ENCODE results near the gene DPP4. TPM values are rescaled to one million over a fixed set of nuclear protein-coding genes. Genes with fewer than 3 reads are reported as not detected.

Gene DPP4
- total RNA-seq, 4 donors from 2014 or later = 3.2 to 6.4 (median 5.1) TPM

GRCh38 chr2:162067596-162067995, 6.4 kb downstream of the DPP4 start:
- intact Hi-C loops (cut with DNase I; ENCODE audit: low total_unique reads) = no loop called here
- no peak for DNase-seq (ENCODE audit: low spot score in 2 of 2)
- TF ChIP-seq POLR2A (IDR thresholded peaks at IDR 0.05) (no peak), CTCF (IDR thresholded peaks at IDR 0.05) (no peak)
- WGBS, 2 donors = 65 to 85% methylated on average over 1 of the region's 1 CpG
- no peak overlapping the region for H3K4me3 ChIP-seq (ENCODE audit: low read depth, poor library complexity, severe bottlenecking)

- DNase-seq (ENCODE audit: low spot score in 2 of 2) = no peak
- intact Hi-C loops (cut with DNase I; ENCODE audit: low total_unique reads) = no loop called here
- TF ChIP-seq CTCF (IDR thresholded peaks at IDR 0.05) = no peak
- no peak for TF ChIP-seq POLR2A (IDR thresholded peaks at IDR 0.05)
- no peak overlapping the region for H3K4me3 ChIP-seq (ENCODE audit: low read depth, poor library complexity, severe bottlenecking)
Measured at GRCh38 chr2:162065767-162066166, 8.2 kb downstream of the DPP4 start.

GRCh38 chr2:162063899-162064298, 10.1 kb downstream of the DPP4 start:
- no peak overlapping the region for H3K4me3 ChIP-seq (ENCODE audit: low read depth, poor library complexity, severe bottlenecking)
- intact Hi-C loops (cut with DNase I; ENCODE audit: low total_unique reads) = no loop called here
- no peak for TF ChIP-seq POLR2A (IDR thresholded peaks at IDR 0.05)
- no peak for DNase-seq (ENCODE audit: low spot score in 2 of 2)
- 84 to 86% methylated on average over 3 of the region's 3 CpGs for WGBS, 2 donors

- TF ChIP-seq POLR2A (IDR thresholded peaks at IDR 0.05) (no peak), CTCF (IDR thresholded peaks at IDR 0.05) (no peak)
- WGBS, 2 donors = 24 to 34% methylated on average over 2 of the region's 2 CpGs
- intact Hi-C loops (cut with DNase I; ENCODE audit: low total_unique reads) = no loop called here
- DNase-seq (ENCODE audit: low spot score in 2 of 2) = no peak
- H3K4me3 ChIP-seq (ENCODE audit: low read depth, poor library complexity, severe bottlenecking) = no peak overlapping the region
Measured at GRCh38 chr2:162063281-162063680, 10.7 kb downstream of the DPP4 start.

GRCh38 chr2:162062559-162062958, 11.5 kb downstream of the DPP4 start:
- TF ChIP-seq CTCF (IDR thresholded peaks at IDR 0.05) = no peak
- TF ChIP-seq POLR2A (IDR thresholded peaks at IDR 0.05) = no peak
- intact Hi-C loops (cut with DNase I; ENCODE audit: low total_unique reads) = no loop called here
- DNase-seq (ENCODE audit: low spot score in 2 of 2) = no peak
- H3K4me3 ChIP-seq (ENCODE audit: low read depth, poor library complexity, severe bottlenecking) = no peak overlapping the region
- WGBS, 2 donors = 78 to 83% methylated on average over 2 of the region's 2 CpGs

- H3K4me3 ChIP-seq (ENCODE audit: low read depth, poor library complexity, severe bottlenecking) = no peak overlapping the region
- DNase-seq (ENCODE audit: low spot score in 2 of 2) = no peak
- intact Hi-C loops (cut with DNase I; ENCODE audit: low total_unique reads) = no loop called here
- TF ChIP-seq POLR2A (IDR thresholded peaks at IDR 0.05) = no peak
- TF ChIP-seq CTCF (IDR thresholded peaks at IDR 0.05) = no peak
- WGBS, 2 donors = 97 to 100% methylated on average over 2 of the region's 2 CpGs
Measured at GRCh38 chr2:162061021-162061420, 13.0 kb downstream of the DPP4 start.
